HepG2 (cell line): Measurements from ENCODE around the gene POLR1G. TPM values are rescaled to one million over a fixed set of nuclear protein-coding genes. Genes with fewer than 3 reads are reported as not detected.
A peak's percentile ranks its signal among the peaks of the same experiment; 100 is the strongest.

Source experiments
- AHDC1 ChIP-seq: sonication (generic); formaldehyde crosslinking; IDR thresholded peaks from 2 replicates; pipeline ENCODE4 v1.5.1; 2020; ENCODE audit warnings: mild to moderate bottlenecking, missing genetic modification reagents, borderline replicate concordance
- ASH2L ChIP-seq: fragments of 300-600, 200-600 bp; sonication (generic); IDR thresholded peaks from 2 replicates; pipeline ENCODE4 v1.7.0; 2017; ENCODE audit warnings: low read depth, mild to moderate bottlenecking, moderate library complexity, mixed read lengths, low read length; ENCODE audit not compliant: insufficient read length
- DMTF1 ChIP-seq: sonication (generic); formaldehyde crosslinking; IDR thresholded peaks from 2 replicates; pipeline ENCODE4 v1.4.0; 2020; ENCODE audit warnings: mild to moderate bottlenecking, missing genetic modification reagents
- DNMT3B ChIP-seq: conservative IDR thresholded peaks from 2 replicates; pipeline ENCODE4 v1.6.1; 2016; ENCODE audit warnings: missing biosample characterization, control low read depth
- E2F1 ChIP-seq: sonication (generic); formaldehyde crosslinking; IDR thresholded peaks from 2 replicates; pipeline ENCODE4 v1.5.0; 2020; ENCODE audit warnings: missing genetic modification reagents
- MEIS2 ChIP-seq: sonication (generic); formaldehyde crosslinking; IDR thresholded peaks from 2 replicates; pipeline ENCODE4 v1.9.0; 2021; ENCODE audit warnings: mild to moderate bottlenecking, missing genetic modification reagents
- NR2C2 ChIP-seq: sonication (generic); formaldehyde crosslinking; IDR thresholded peaks from 2 replicates; pipeline ENCODE4 v1.4.0; 2020; ENCODE audit warnings: missing genetic modification reagents, mild to moderate bottlenecking, moderate library complexity, borderline replicate concordance
- SAP130 ChIP-seq: IDR thresholded peaks from 2 replicates; pipeline ENCODE4 v1.6.1; 2016; ENCODE audit warnings: low read depth
- SPEN ChIP-seq: sonication (generic); formaldehyde crosslinking; IDR thresholded peaks from 2 replicates; pipeline ENCODE4 v1.5.1; 2020; ENCODE audit warnings: low read depth, mild to moderate bottlenecking, missing genetic modification reagents
- SRY ChIP-seq: sonication (generic); formaldehyde crosslinking; IDR thresholded peaks from 2 replicates; pipeline ENCODE4 v1.8.0; 2022; ENCODE audit warnings: mild to moderate bottlenecking, missing genetic modification reagents
- ZIK1 ChIP-seq: sonication (generic); formaldehyde crosslinking; IDR thresholded peaks from 2 replicates; pipeline ENCODE4 v1.5.0; 2020; ENCODE audit warnings: mild to moderate bottlenecking, low read depth, missing genetic modification reagents, borderline replicate concordance
- ZNF350 ChIP-seq: sonication (generic); formaldehyde crosslinking; IDR thresholded peaks from 2 replicates; pipeline ENCODE4 v1.4.0; 2020; ENCODE audit warnings: mild to moderate bottlenecking, low read depth, missing genetic modification reagents, borderline replicate concordance
- ZNF567 ChIP-seq: sonication (generic); formaldehyde crosslinking; IDR thresholded peaks from 2 replicates; pipeline ENCODE4 v1.8.1; 2023; ENCODE audit warnings: mild to moderate bottlenecking, missing genetic modification reagents, borderline replicate concordance
- ZNF572 ChIP-seq: sonication (generic); formaldehyde crosslinking; IDR thresholded peaks from 2 replicates; pipeline ENCODE4 v1.5.1; 2020; ENCODE audit warnings: mild to moderate bottlenecking, missing genetic modification reagents
- polyA plus RNA-seq, 8 experiments: library from polyadenylated mRNA; depleted of rRNA in 3 of 8; stranded (reverse) in 7 of 8; unstranded in 1 of 8; fragments of >200 nt; fragmentation: Illumina TruSeq in 4 of 8; extraction: Trizol in 4 of 8; gene quantifications; 2 replicates each; pipeline versions ENCODE4 v1.2.1 to v1.2.3, GENCODE V29; 2011 to 2016; ENCODE audit warnings: low read depth in 4 of 8, missing spikeins in 1 of 8, mixed read lengths in 1 of 8; ENCODE audit not compliant: insufficient read depth in 1 of 8
- total RNA-seq, 5 experiments: library from RNA; depleted of rRNA; stranded (reverse); fragments of >200 nt; fragmentation: Illumina TruSeq; extraction: Trizol; gene quantifications; 2 replicates each; pipeline ENCODE4 v1.2.3, GENCODE V29; 2016; ENCODE audit warnings: low read depth in 1 of 5

Gene POLR1G
- total and polyA plus RNA-seq, 2 of the 13 experiments (the other 11 are each of a cell fraction or from before 2014, with no cell fraction given) = 3.5 to 20.8 TPM

GRCh38 chr19:45455707-45456499 is 49.5 kb downstream of the POLR1G start (continued):
- TF ChIP-seq ZIK1 (CRISPR knock-in tag) (no peak), SPEN (CRISPR knock-in tag) (peak; percentile 48; the same call in 1 of the 2 replicates), ZNF567 (CRISPR knock-in tag) (no peak), SAP130 (peak; percentile 94), AHDC1 (CRISPR knock-in tag) (peak; percentile 70; the same call in 1 of the 2 replicates), NR2C2 (peak; percentile 62; the same call in 1 of the 2 replicates), E2F1 (CRISPR knock-in tag) (no peak), ASH2L (peak; percentile 67), ZNF572 (0 out of 2 replicates have a peak, but pooled peaks have one; percentile 52), DMTF1 (CRISPR knock-in tag) (no peak), MEIS2 (CRISPR knock-in tag) (peak; percentile 80; the same call in 1 of the 2 replicates), DNMT3B (0 out of 2 replicates have a peak, but pooled peaks have one; percentile 27), ZNF350 (CRISPR knock-in tag) (peak; percentile 92), SRY (CRISPR knock-in tag) (no peak)
